GM21390 (cell line): ENCODE measurements around the gene SCGB1C1.
"Not testable (repeated sequence)": the region's sequence is repeated elsewhere in the genome, so short reads cannot be mapped to it uniquely, and the experiment has no call there.

Experiments used
- ATAC-seq: cut with Tn5 transposase; IDR thresholded peaks from one replicate; pipeline ENCODE4 v1.9.1; 2021; ENCODE audit not compliant: unreplicated experiment

The SCGB1C1 gene

DNA sequence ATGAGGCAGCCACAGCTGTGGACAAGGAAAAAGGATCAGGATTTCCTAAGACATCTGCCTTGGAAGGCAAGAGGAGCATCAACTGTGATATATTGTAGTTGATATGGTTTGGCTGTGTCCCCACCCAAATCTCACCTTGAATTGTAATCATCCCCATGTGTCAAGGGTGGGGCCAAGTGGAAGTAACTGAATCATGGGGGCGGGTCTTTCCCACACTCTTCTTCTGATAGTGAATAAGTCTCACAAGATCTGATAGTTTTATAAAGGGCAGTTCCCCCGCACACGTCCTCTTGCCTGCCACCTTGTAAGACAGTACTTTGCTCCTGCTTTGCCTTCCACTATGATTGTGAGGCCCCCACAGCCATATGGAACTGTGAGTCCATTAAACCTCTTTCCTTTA, 24.8 kb downstream of the SCGB1C1 start:
- ATAC-seq: no peak

DNA sequence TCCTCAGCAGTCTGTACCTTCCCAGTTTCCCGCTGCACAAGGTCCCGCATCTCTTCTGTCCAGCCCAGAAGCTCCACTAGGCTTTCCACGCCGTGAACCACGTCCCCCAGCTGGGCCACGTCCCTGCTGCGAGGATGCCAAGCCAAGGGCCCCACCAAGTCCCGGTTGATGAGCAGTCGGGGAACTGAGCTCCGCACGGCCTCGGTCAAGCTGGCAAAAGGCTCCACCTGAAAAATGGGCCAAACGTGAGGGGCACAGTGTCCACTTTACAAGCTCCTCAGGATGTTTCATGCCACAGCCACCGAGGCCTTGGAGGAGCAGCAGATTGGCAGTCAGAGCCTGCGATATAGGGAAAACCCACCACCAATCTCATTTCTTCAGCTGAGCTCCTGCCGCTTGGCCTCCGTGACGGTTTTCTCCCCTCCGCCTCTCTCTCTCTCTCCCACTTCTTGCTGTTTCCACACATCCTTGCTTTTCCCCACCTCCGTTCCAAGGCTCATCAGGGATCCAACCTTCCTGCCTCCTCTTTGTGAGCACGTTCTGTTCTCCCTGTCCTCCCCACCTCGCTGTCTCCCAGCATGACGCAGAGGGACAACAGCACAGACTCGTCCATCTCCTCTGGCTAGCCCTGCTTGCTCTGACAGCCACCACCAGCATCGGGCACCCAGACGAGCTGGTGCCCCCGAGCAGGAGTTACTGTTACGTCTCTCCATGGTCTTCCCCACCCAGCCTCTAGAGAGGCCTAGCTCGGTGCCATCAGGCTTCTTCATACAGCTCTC, 26.1 kb downstream of the SCGB1C1 start:
- ATAC-seq: no peak

DNA sequence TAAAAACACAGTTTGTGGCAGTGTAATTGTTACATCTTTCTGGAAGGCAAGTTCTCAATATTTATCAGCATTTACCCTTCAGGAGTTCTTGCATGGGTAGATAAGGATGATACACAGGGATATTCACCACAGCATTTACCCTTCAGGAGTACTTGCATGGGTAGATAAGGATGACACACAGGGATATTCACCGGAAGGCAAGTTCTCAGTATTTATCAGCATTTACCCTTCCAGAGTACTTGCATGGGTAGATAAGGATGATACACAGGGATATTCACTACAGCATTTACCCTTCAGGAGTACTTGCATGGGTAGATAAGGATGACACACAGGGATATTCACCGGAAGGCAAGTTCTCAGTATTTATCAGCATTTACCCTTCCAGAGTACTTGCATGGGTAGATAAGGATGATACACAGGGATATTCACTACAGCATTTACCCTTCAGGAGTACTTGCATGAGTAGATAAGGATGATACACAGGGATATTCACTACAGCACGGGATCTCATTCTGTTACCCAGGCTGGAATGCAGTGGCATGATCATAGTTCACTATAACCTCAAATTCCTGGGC, 27.9 kb downstream of the SCGB1C1 start:
- ATAC-seq: not testable (repeated sequence)

DNA sequence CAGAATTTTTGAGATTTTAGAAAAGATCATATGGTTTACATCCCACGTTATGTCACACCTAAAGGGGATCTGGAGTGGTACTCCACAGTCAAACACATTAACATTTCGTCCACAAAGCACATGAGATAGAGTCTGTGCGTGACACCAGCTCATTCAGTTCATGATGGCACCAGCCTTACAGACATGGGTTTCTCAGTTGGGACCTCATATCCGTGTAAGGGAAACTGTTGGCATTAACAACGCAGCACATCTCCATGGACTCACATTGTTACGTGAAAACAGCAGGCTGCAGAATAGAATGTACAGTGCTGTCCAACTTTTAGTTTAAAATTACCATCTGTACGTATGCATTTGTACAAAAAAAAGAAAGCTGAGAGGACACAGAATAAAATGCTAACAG, 28.7 kb downstream of the SCGB1C1 start:
- ATAC-seq: no peak

DNA sequence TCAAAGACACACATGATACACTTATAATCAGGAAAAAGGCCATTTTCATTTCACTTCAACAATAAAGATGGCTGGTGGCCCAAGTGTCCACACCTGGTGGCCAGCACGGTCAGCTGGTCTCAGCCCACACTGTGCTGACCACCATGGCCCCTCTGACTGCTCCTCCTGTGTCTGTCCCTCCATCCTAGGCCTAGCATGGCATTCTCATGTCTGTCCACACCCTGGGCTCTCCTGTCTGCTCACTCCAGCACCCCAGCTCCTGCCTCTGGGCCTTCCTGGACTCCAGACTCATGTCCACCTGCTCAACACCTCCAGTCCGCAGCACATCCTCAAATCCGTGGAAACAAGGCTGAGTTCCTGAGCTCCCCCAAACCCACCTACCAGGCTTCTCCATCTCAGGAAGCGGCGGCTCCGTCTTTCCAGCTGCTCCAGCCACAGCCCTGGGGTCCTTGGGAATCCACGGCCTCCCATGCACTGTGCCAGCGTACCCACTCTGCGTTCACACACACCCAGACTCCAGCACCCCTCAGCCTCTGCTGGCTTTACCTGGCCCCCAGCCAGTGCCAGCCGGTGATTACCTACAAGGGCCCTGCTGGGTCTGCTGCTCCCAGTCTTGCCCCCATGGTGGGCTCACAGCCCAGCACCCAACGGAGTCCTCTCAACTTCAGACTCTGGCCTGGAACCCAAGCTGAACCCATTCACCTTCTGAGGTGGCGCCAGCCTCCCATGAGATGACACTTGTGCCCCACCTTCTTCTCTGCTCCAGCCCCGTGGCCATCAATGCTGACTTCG, 29.3 kb downstream of the SCGB1C1 start:
- ATAC-seq: no peak

DNA sequence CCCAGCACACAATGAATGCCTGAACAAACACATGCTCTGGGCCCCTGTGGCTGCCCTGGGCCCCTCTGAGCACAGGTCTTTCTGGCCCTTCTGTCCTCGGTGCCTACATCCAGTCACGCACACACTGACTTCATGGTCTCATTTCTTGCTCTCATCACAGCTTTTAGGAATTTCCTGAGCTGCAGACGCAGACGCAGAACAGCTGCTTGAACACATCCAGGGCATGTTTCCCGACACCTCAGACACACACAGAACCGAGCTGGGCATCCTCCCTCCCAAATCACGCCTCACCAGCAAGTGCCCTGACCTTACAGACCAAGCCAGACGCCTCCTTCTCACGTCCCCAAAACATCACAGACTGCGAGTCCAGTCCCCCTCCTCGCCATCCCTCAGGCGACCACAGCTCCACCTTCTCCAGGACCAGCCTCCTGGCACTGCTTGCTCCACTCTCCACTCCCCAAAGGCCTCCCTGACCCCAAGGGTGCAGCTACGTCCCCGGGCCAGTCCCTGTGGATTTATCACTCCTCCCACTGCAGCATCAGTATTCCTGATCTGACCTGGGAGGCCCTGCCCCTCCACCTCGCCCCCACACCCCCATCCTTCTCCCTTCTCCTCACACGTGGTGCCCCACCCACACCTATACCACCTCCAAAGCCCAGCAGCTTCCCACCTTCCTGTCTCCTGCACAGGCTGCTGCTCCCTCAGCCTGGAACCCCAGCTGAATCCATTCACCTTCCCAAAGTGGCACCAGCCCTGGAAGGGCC, 30.3 kb downstream of the SCGB1C1 start:
- no peak for ATAC-seq

DNA sequence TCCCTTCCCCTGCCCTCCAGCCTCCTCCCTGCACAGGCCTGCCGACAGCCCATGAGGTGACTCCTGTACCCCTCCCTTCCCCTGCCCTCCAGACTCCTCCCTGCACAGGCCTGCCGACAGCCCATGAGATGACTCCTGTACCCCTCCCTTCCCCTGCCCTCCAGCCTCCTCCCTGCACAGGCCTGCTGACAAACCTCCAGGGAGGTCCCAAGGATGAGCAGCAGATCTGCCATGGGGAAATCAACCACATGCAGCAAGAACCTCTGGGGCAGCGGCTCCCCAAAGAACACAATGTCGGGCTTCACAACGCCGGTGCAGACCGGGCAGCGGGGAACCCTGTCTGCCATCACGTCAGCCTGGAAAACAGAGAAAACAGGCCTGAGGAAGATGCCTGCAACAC, 31.0 kb downstream of the SCGB1C1 start:
- ATAC-seq: no peak

DNA sequence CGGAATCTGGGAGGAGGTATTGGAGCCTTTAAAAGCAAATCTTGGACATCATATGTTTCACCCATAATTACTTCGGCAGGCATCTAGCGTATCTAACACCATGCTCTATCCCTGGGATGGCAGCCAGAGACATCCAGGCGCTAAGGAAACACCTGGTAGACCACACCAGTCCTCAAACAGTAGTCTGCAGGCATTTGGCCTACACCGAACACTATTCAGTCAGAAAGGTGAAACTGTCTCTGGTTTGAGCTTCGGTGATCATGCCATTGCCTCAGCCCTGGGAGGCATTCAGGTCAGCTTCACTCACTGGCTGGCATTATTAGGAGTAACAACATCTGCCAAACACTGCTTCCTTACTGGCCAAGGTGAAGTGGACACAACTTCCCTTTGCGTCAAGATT, 31.5 kb downstream of the SCGB1C1 start:
- no peak for ATAC-seq

DNA sequence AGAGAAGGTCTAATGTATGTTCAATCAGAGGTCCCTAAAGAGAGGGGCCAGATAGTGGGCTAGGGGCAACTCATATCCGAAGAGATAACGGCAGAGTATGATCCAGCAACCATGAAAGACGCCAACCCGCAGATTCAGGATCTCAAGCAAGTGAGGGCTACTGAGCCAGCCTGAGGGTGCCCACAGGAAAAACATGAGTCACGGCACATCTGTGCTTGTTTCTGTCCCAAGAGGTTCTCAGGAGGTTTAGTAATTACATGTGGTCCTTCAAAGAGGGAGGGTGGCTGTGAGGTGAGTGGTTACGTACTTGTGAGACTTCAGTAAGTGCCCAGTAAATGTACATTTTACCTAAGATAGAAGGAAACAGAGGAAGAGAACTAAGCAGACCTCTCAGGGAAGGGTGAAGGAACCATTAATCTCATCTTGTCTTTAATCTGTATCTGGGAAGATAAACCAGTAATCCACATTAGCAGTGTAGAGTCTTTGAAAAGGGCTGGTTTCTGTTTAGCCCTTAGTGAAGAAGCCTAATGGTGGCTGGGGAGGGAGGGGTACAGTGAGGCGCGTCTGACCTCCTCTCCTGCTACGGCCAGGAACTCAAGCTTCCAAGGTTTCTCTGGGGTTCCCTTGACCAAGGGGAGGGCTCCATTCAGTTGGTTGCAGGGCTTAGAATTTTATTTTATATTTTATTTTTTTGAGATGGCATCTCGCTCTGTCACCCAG, 33.0 kb downstream of the SCGB1C1 start:
- ATAC-seq: no peak

DNA sequence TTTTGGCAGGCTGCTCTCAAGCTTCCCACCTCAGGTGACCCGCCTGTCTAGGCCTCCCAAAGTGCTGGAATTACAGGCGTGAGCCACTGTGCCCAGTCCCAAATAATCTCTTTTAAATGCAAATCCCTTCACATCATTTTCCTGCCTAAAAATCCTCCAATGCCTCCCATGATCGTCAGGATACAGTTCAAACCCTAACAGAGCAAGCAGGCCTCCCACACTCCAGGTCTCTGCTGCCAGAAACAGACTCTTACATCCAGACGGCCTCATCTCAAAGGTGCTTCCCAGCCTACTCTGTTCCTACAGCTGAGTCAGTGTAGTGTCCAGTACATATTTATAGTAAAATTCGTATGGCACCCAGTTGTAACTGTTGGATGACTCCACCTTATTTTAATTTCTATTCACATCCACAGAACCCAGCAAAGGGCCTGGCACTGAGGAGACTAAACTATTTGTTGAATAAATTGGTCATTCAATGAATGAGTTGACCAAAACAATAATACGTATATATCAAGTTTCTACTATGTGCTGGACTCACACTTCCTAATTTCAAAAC, 35.0 kb downstream of the SCGB1C1 start:
- ATAC-seq: no peak

DNA sequence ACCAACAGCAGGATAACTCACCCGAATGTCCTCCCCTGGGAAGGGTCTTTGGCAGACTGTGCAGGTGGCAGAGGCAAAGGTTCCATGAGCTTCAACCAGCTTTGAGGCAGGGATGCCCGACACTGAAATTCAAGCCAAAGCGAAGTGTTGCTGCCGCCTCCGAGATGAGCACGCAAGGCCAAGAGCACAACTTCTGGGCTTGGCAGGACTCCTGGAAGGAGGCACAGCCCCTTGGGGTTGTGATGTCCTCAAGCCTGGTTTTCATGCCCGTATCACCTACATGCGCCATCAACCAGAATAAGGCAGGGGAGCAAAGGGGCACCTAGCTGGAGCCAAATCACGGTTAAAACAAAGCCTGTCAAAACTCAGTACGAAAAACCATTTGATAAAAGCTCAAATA, 37.6 kb downstream of the SCGB1C1 start:
- no peak for ATAC-seq

DNA sequence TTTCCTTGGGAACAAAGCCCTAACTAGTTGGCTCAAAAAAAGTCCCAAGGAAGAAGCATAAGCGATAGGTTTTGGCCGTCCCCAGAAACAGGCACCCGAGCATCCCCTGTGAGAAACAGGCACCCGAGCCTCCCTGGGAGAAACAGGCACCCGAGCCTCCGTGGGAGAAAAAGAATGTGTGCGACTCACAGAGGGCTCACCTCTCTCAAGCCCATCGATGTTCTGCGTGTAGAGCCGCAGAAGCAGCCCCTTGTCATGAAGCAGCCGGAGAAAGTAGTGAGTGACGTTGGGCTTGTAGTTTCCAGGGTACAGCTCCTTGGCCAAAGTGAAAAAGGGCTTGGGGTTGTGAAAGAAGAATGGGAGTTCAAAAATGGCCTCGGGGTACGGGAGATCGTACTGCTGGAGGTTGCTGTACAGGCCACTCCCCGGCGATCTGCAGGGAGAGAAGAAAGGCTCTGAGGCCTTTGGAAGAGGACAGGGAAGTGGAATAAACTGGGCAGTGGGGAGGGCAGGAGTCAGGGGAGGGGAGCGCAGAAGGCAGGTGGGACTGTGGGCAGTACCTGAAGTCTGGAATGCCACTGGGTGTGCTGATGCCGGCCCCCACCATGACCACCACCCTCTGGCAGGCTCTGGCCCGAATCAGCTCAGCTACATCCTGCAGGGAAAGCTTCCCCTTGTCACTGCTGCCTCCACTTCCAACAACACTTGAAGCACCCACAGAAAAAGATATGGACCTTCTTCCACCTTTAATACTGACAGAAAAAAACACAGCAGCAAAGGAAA, 40.1 kb downstream of the SCGB1C1 start:
- ATAC-seq: no peak

DNA sequence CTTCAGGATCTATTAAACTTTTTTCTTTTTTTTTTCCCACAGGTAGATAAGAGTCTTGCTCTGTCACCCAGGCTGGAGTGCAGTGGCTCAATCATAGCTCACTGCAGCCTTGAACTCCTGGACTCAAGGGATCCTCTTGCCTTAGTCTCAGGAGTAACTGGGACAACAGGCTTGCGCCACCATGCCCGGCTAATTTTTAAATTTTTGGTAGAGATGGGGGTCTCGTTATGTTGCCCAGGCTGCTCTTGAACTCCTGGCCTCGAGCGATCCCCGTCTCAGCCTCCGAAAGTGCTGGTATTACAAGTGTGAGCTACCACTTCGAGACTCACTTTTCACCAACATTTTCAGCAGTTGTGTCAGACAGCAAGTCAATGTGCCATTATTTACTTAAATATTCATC, 42.3 kb downstream of the SCGB1C1 start:
- no peak for ATAC-seq

DNA sequence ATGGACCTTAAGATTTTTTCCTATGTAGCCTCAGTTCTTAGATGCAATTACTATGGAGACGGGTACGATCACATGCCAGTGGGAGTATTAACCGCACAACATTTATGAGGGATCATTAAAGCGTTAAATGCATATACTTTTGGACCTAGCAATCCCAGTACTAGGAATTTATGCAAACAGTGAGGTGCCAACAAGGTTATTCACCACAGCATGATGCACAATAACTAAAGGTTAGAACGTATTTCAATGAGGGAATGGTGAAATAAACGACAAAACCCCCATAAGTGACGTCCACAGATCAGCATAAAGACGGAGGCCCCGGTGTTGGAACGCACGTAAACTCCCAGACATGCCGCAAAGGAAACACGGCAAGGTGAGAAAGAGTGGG, 42.7 kb downstream of the SCGB1C1 start:
- ATAC-seq: no peak

DNA sequence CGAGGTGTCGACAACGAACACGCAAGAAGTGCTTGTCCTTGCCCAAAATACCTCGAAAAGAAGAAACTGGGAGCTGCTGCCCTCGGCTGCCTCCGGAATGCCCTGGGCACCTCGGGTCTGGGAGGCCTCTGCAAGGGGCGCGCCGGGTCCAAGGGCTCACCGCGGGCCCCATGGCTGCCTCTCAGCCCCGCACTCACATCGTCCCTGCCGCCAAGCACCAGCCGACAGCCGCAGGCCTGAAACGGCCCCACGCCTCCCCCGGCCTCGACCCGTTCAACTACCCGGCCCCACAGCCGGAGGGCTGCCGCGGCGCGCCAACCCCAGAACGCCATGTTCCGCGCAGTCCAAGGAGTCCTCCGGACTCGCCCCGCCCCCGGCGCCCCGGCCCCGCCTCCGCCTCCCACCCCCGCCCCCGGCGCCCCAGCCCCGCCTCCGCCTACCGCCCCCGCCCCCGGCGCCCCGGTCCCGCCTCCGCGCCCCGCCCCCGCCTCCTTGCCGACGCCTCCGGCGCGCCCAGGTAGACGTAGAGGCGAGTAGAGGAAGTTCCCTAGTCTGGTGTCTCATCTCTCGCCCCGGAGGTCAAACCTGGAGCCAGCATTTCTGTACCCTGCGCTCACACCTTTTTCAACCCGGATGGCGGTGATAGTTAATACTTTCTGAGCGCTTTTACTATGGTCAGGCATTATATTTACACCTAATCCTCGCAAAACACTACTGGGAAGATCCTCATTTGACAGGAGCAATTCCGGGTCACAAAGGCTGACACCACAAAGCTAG, 43.3 kb downstream of the SCGB1C1 start, which contains the start of gene SIRT3:
SIRT3 (minus strand) TSS at position 346 of the 777 bp plus-strand sequence; CDS start at position 332, 14 bp downstream.
- ATAC-seq: peak; percentile 72

DNA sequence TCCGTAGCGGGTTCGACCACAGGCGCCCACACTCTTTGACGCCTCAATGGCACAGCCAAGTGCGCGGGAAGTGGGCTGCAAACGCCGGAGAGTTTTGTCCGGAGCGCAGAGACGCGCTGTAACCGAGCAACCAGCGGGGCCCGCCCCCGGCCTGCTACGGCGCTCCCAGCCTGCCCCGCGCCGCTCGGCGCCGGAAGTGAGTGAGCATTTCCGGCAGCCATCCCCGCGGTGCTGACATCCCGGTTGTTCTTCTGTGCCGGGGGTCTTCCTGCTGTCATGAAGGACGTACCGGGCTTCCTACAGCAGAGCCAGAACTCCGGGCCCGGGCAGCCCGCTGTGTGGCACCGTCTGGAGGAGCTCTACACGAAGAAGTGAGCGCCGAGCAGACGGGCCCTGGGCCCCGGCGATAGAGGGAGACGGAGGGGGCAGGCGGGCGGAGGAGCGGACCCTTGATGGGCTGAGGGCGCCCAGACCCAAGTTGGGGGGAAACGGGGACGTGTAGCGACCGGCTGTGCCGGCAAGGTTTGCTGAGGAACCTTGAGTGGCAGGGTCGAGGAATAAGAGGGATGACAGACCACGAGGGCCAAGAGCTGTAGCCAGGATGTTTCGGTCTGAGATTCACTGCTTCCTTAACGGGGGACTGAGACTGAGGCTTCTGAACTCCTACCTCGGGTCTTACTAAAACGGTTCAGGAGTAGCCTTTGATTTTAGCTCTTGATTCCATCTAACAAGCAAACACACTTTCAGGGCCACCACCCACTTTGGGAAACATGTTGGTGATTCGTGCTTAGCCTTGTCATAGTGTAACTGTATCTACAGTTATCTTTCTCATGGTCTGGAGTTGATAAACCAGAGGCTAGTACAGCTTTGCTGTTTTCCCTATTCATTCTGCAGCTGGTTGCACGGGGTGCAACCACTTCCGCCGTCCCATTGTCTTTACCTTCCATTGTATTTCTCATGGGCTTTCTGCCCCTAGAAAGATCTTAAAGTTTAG, 44.2 kb downstream of the SCGB1C1 start, which contains the start of gene PSMD13:
PSMD13 (plus strand) TSS at position 203 of the 994 bp plus-strand sequence; CDS start at position 277, 74 bp downstream.
- peak; percentile 81 for ATAC-seq

DNA sequence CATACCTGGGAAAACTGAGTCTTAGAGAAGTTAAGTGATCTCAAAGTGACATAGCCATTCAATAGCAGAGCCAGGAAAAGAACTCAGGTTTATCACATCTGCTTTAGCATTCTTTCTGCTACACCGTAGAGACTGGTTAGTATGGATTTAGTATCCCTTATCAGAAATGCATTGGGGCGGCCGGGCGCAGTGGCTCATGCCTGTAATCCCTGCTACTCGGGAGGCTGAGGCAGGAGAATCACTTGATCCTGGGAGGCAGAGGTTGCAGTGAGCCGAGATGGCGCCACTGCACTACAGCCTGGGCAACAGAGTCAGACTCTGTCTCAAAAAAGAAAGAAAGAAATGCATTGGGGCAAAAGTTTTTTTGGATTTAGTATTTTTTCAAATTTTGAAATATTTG, 45.5 kb downstream of the SCGB1C1 start:
- not testable (repeated sequence) for ATAC-seq
